GM21786 (cell line): Measurements from ENCODE around the gene HORMAD2.
"Not testable (repeated sequence)": the region's sequence is repeated elsewhere in the genome, so short reads cannot be mapped to it uniquely, and the experiment has no call there.

Experiments
- ATAC-seq: cut with Tn5 transposase; IDR thresholded peaks from one replicate; pipeline ENCODE4 v1.9.1; 2021; ENCODE audit not compliant: unreplicated experiment

The HORMAD2 gene

GRCh38 chr22:30187094-30187493 lies 106.8 kb downstream of the HORMAD2 start:
- no peak for ATAC-seq

DNA sequence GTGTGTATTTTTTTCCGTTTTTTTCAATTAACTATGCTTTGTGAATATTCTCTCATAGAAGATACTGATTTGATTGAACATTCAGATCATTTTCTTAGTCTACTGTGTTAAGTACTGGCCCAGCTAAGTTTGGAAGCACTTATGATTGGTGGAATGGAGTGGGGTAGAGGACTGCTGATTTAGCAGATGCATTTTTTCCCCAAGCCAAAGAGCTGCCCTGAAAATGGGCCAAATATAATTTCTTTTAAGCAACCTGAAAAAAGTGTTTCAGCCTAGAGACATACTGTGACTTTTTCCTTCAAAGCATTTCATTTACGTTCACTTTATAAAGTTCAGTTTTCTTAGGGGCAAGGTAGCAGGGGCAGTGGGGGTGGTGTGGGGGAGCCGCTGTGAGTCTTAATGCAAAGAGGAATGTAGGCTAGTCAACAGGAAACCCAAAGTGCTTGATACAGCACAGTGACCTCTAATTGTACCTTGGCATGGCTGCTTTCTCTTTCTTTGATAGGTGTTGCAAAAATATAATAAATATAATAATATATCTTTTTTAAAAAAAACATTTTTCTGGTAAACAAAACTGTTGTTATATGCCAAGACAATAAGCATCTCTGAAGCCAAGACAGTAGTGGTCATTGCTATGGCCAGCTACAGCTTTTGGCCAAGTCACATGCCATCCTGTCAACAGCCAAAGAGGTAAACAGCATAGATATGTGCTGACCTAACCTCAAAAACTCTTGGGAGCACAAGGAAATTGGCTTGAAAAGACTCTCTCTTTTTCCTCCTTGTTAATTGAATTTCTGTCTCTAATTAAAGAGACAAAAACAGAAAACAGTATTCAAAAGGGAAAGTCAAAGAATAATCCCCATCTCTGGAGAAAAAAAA lies 107.5 kb downstream of the HORMAD2 start:
- ATAC-seq, result no peak

DNA sequence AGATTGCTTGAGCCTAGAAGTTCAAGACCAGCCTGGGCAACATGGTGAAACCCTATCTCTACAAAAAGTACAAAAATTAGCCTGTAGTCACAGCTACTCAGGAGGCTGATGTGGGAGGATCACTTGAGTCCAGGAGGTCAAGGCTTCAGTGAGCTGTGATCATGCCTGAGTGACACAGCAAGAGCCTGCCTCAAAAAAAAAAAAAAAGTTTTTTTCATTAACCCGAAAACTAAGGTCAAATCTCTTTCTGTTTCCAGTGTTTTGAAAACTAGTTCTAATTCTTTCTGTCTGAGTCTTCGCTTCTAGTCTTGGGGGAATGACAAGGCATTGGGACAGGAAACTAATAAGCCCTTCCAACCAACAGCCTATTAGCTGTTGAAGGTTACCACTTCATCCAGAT lies 108.6 kb downstream of the HORMAD2 start:
- ATAC-seq, result no peak

DNA sequence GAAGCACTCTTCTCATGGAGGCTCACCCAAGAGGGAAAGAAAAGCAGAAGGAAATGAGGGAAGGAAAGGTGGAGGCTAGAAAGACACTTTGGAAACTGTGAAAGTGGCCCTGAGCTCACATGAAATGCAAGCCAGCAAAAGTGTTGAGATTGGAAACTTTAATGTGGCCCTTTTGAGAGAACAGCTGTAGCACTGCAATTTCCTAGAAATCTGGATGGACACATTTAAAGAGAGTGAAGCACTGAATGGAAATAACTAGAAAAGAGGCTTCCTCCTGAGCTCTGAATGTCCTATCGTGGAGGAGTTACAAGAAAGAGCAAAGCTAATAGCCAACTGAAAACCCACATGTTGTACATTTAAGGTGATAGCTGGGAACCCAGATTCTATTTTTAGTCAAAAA lies 110.3 kb downstream of the HORMAD2 start:
- ATAC-seq, result no peak

GRCh38 chr22:30191040-30191701 lies 110.9 kb downstream of the HORMAD2 start:
- ATAC-seq, result no peak

- ATAC-seq, result no peak
Observed at GRCh38 chr22:30192427-30192826, 112.2 kb downstream of the HORMAD2 start.

DNA sequence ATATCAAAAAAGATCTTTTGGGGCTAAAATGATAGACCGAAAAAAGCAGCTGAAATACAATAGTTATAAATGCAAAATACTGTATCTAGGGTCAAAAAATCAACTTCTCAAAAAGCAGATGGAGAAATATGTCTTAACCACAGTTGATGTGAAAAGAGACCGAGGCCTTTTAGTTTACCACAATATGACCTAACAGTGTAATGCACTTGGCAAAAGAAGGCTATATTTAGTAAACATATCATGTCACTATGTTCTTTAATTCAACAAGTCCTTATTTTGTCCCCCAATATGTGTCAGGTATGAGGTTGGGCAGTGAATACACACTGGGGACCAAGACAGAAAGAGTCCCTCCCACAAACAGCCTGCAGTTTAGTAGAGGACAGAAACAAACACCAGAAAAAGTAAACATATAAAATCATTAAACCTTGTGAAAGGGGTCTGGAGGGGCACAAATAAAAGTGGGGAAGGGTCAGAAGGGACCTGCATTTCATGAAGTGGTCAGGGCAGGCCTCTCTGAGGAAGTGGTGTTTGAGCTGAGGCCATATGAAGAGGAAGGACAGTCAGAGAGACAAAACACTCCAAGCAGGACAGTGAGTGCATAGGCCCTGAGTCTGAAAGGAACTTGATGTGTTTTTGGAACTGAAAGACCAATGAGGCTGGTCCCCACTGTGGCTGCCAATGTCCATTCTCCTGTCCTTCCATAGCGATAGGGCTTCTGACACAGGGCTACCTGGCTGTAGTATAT lies 112.9 kb downstream of the HORMAD2 start:
- ATAC-seq, result no peak

DNA sequence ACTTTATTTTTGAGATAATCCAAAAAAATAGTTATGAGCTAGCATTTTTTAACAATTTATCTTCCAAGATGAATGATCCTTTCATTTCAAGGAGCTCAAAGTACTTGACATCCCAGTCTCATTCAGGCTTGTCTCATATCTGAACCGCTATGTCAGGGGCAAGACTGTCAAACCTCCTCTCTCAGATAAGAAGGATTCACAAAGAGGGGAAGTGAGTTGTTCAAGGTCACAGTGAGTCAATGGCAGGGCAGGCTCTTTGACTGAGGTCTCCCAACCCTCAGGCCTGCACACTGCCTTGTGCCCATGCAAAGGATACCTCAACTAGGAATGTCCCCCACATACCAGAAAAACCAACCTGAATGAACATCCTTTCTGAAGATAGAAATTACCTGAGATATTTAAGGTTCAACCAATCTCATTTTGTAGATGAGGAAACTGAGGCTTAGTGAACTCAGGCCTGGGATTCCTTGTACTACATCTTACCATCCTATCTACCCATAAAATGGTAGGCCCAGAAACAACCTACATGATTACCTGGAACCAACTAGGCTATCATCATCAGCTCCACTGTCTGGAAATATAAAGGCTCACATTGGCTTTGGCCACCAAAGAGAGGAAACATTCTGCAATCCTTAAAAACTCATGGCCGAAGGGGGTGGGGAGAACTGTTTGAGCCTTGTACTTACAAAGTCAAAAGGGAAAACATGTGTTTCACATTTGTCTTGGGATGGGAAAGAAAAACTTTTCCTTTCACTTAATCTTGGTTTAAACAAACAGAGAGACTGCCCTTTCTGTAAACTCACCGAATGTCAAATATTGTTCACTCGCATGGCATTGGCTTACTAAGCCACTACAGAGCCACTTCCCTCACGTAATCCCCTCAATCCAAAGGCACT lies 115.2 kb downstream of the HORMAD2 start:
- no peak for ATAC-seq

GRCh38 chr22:30196141-30196879 lies 116.0 kb downstream of the HORMAD2 start:
- no peak for ATAC-seq

GRCh38 chr22:30196880-30197336 lies 116.6 kb downstream of the HORMAD2 start:
- no peak for ATAC-seq

DNA sequence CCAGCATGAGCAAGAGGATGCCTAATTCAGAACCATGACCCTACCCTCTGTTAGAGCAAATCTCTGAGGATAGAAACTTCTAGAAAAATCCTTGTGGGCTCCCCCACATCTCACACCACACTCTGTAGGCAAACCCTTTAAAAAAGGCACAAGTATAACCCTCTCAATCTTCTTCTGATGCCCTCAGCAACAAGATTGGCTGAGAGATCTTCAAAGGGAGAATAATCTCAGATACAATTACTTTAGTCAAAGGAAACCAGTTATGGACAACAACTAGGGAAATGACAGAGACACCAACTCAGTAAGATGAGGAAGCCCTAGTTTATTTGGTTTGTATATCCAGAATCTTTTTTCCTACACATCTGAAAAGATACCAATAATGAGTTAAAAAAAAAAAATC lies 117.1 kb downstream of the HORMAD2 start:
- ATAC-seq, result no peak

GRCh38 chr22:30198152-30198825 lies 118.0 kb downstream of the HORMAD2 start:
- no peak for ATAC-seq

GRCh38 chr22:30198921-30199320 lies 118.7 kb downstream of the HORMAD2 start:
- no peak for ATAC-seq

- ATAC-seq, result not testable (repeated sequence)
Observed at GRCh38 chr22:30200905-30201304, 120.6 kb downstream of the HORMAD2 start.

GRCh38 chr22:30201945-30202344 lies 121.7 kb downstream of the HORMAD2 start:
- no peak for ATAC-seq

GRCh38 chr22:30202531-30203006 lies 122.3 kb downstream of the HORMAD2 start:
- no peak for ATAC-seq

DNA sequence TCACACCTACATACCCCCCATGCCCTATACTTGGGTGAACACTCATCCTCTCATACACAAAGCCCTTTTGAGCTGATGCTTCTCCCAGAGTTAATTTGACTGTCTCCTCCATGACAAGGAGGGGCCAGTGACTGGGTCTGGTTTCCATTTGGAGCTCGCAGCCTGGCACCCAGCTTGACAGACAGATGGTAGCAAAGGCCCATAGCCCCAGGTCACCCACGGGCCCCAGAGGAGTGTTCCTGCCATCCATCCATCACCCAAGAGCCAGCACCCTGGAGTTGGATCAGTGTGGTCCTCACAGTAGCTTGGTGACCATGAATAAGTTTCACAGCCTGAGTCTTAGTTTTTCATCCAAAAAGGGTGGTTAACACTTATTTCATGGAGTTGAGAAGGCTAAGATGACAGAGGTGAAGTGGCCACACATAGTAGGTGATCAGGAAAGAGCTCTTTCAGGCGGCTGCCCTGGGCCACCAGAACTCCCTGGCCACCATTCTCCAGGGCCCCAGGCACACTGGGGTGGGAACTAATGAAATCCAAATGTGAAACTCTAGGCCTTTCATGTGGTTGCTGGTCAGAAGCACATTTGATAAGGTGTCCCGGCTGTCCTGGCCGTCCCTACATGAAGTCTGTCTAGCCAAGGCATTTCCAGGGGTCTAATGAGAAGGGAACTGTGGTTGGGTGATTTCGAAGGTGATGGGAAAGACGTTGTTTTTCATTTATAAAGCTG lies 123.9 kb downstream of the HORMAD2 start:
- no peak for ATAC-seq

- ATAC-seq, result no peak
Observed at GRCh38 chr22:30204742-30205111, 124.5 kb downstream of the HORMAD2 start.
